KMS-11 (cell line): ENCODE data around the gene FBXO44.

Experiments used
- H2AFZ ChIP-seq: fragments of 200-600 bp; sonication (generic); 2 replicates; pipeline ENCODE4 v1.6.1; 2016; ENCODE audit warnings: antibody characterized with exemption, mixed run types, low read depth
- H3K27ac ChIP-seq: fragments of 200-600 bp; sonication (generic); 2 replicates; pipeline ENCODE4 v1.6.1; 2016; ENCODE audit warnings: mild to moderate bottlenecking, mixed run types
- H3K27me3 ChIP-seq: fragments of 200-600 bp; sonication (generic); 2 replicates; pipeline ENCODE4 v1.6.1; 2017; ENCODE audit warnings: mild to moderate bottlenecking, low read depth, mixed run types, moderate library complexity; ENCODE audit not compliant: insufficient read depth
- H3K36me3 ChIP-seq: fragments of 200-600 bp; sonication (generic); 2 replicates; pipeline ENCODE4 v1.6.1; 2017; ENCODE audit warnings: mild to moderate bottlenecking, mixed run types; ENCODE audit not compliant: insufficient read depth
- H3K4me1 ChIP-seq: fragments of 200-600 bp; sonication (generic); 2 replicates; pipeline ENCODE4 v1.6.1; 2016; ENCODE audit warnings: mild to moderate bottlenecking, low read depth, mixed run types; ENCODE audit not compliant: poor library complexity, severe bottlenecking
- H3K4me2 ChIP-seq: fragments of 200-600 bp; sonication (generic); 2 replicates; pipeline ENCODE4 v1.7.0; 2016; ENCODE audit warnings: mild to moderate bottlenecking, mixed run types
- H3K4me3 ChIP-seq: fragments of 200-600 bp; sonication (generic); IDR thresholded peaks from 2 replicates; pipeline ENCODE4 v1.6.1; 2017; ENCODE audit warnings: low read depth, low read length, mixed read lengths; ENCODE audit not compliant: insufficient read depth
- H3K79me2 ChIP-seq: fragments of 200-600 bp; sonication (generic); 2 replicates; pipeline ENCODE4 v1.6.1; 2016; ENCODE audit warnings: low read depth, mixed run types; ENCODE audit not compliant: insufficient read depth
- H3K9ac ChIP-seq: fragments of 200-600 bp; sonication (generic); 2 replicates; pipeline ENCODE4 v1.6.1; 2016; ENCODE audit warnings: mild to moderate bottlenecking, mixed run types
- H4K20me1 ChIP-seq: fragments of 200-600 bp; sonication (generic); 2 replicates; pipeline ENCODE4 v1.6.1; 2016; ENCODE audit warnings: mild to moderate bottlenecking, mixed run types; ENCODE audit not compliant: insufficient read depth
- TF ChIP-seq, protein P1 (sequence below): fragments of 200-600 bp; sonication (generic); conservative IDR thresholded peaks from 2 replicates; pipeline ENCODE4 v1.6.1; 2017; ENCODE audit warnings: low read depth, mild to moderate bottlenecking, antibody characterized with exemption, low read length, moderate library complexity, mixed read lengths

Gene FBXO44

GRCh38 chr1:11704691-11705475 lies 50.2 kb downstream of the FBXO44 start:
- H3K27me3 ChIP-seq = peaks cover 83% of the 10 kb centered on the region
- no peaks in the 10 kb centered on the region for H3K36me3 ChIP-seq
- no peaks in the 10 kb centered on the region for H4K20me1 ChIP-seq
- no peak overlapping the region for H3K4me2 ChIP-seq
- H3K9ac ChIP-seq = no peak overlapping the region
- TF ChIP-seq, protein P1, sequence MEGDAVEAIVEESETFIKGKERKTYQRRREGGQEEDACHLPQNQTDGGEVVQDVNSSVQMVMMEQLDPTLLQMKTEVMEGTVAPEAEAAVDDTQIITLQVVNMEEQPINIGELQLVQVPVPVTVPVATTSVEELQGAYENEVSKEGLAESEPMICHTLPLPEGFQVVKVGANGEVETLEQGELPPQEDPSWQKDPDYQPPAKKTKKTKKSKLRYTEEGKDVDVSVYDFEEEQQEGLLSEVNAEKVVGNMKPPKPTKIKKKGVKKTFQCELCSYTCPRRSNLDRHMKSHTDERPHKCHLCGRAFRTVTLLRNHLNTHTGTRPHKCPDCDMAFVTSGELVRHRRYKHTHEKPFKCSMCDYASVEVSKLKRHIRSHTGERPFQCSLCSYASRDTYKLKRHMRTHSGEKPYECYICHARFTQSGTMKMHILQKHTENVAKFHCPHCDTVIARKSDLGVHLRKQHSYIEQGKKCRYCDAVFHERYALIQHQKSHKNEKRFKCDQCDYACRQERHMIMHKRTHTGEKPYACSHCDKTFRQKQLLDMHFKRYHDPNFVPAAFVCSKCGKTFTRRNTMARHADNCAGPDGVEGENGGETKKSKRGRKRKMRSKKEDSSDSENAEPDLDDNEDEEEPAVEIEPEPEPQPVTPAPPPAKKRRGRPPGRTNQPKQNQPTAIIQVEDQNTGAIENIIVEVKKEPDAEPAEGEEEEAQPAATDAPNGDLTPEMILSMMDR = no peak
- H3K79me2 ChIP-seq = no peaks in the 10 kb centered on the region
- no peak overlapping the region for H3K27ac ChIP-seq
- H3K4me3 ChIP-seq = no peak overlapping the region
- H2AFZ ChIP-seq = no peak overlapping the region
- H3K4me1 ChIP-seq = no peaks in the 10 kb centered on the region

DNA sequence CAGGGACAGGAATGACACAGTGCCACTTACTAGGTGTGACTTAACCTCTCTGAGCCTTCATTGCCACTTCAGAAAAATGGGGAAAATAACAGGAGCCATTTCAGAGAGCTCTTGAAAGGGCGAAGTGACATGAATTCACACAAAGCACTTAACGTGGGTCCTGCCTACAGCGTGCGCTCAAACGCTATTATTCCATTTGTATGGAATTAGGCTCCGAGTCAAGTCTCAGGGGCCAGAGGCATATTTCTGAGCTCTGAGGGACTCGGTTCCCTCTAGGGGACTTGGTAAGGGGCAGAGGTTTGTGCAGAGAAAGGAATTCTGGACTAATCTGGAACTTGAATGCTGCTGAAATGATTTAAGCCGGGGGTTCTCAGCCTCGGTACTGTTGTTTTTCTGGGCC lies 50.9 kb downstream of the FBXO44 start:
- H3K36me3 ChIP-seq = no peaks in the 10 kb centered on the region
- H4K20me1 ChIP-seq = no peaks in the 10 kb centered on the region
- H3K4me1 ChIP-seq = no peaks in the 10 kb centered on the region
- H2AFZ ChIP-seq = no peak overlapping the region
- H3K9ac ChIP-seq = no peak overlapping the region
- TF ChIP-seq, protein P1 = no peak
- H3K79me2 ChIP-seq = no peaks in the 10 kb centered on the region
- H3K4me3 ChIP-seq = no peak overlapping the region
- H3K4me2 ChIP-seq = no peak overlapping the region
- peaks cover 80% of the 10 kb centered on the region for H3K27me3 ChIP-seq
- no peak overlapping the region for H3K27ac ChIP-seq

GRCh38 chr1:11706292-11706691 lies 51.6 kb downstream of the FBXO44 start:
- no peaks in the 10 kb centered on the region for H3K79me2 ChIP-seq
- H3K4me2 ChIP-seq = no peak overlapping the region
- H4K20me1 ChIP-seq = no peaks in the 10 kb centered on the region
- no peaks in the 10 kb centered on the region for H3K36me3 ChIP-seq
- peaks cover 76% of the 10 kb centered on the region for H3K27me3 ChIP-seq
- no peak overlapping the region for H2AFZ ChIP-seq
- TF ChIP-seq, protein P1 = no peak
- no peak overlapping the region for H3K27ac ChIP-seq
- H3K4me1 ChIP-seq = no peaks in the 10 kb centered on the region
- H3K9ac ChIP-seq = no peak overlapping the region
- no peak overlapping the region for H3K4me3 ChIP-seq

DNA sequence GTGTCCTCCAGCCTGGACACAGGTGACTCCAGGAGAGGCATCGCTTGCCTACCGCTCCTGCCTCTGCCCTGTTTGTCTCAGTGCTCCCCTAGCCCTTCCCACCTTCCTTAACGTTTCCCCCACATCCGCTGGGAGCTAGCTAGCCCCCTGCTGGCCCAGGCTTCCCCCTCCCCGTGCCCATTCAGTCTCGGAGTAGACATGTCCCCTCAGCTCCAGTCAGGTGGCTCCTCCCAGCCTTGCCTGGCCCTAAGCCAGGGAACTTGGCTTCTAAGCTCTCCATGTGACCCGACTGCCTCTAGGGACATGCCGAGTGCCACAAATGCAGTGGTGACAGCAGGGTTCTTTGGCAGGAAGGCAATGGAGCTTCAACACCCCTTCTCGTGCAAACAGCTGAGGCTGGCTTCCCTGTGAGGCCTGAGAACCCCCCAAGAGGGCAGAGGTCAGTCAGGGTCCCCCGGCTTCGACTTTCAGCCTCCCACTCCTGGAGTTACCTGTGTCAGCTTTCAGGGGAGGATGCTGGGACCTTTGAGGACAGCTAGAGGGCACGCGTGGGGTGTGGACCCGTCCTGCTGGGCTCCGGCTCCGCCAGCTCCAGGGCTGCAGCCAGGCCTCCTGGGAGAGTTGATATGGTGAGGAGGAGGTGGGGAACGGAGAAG lies 53.1 kb downstream of the FBXO44 start:
- H3K27ac ChIP-seq = no peak overlapping the region
- no peak overlapping the region for H2AFZ ChIP-seq
- no peak overlapping the region for H3K9ac ChIP-seq
- TF ChIP-seq, protein P1 = no peak
- H3K27me3 ChIP-seq = peaks cover 77% of the 10 kb centered on the region
- H3K36me3 ChIP-seq = no peaks in the 10 kb centered on the region
- no peaks in the 10 kb centered on the region for H4K20me1 ChIP-seq
- H3K79me2 ChIP-seq = no peaks in the 10 kb centered on the region
- no peak overlapping the region for H3K4me3 ChIP-seq
- no peak overlapping the region for H3K4me2 ChIP-seq
- no peaks in the 10 kb centered on the region for H3K4me1 ChIP-seq
